Mesothelial cell of epicardium (in vitro differentiated cells): ENCODE measurements around the gene ZNRF3. TPM values are rescaled to one million over a fixed set of nuclear protein-coding genes. Genes with fewer than 3 reads are reported as not detected.

Experiments used
- DNase-seq, 2 experiments: peaks; one replicate each; pipeline ENCODE4 v3.0.0; 2021; ENCODE audit warnings: low spot score in 2 of 2; ENCODE audit not compliant: unreplicated experiment in 2 of 2
- H3K27ac Mint-ChIP-seq: 2 replicates; pipeline ENCODE4 v1.8.0; 2021; ENCODE audit warnings: mixed read lengths
- H3K27me3 Mint-ChIP-seq: 2 replicates; pipeline ENCODE4 v1.8.0; 2021; ENCODE audit warnings: low read depth, mixed read lengths
- H3K36me3 Mint-ChIP-seq: 2 replicates; pipeline ENCODE4 v1.8.0; 2021; ENCODE audit warnings: mixed read lengths
- H3K4me1 Mint-ChIP-seq: 2 replicates; pipeline ENCODE4 v1.8.0; 2021; ENCODE audit warnings: mixed read lengths
- H3K4me3 Mint-ChIP-seq: 2 replicates; pipeline ENCODE4 v1.8.0; 2021; ENCODE audit warnings: mild to moderate bottlenecking, moderate library complexity, mixed read lengths
- H3K9me3 Mint-ChIP-seq: 2 replicates; pipeline ENCODE4 v1.8.0; 2021; ENCODE audit warnings: mixed read lengths
- CTCF ChIP-seq: fragments of 200-600 bp; sonication (generic); IDR thresholded peaks from one replicate; pipeline ENCODE4 v1.5.0; 2021; ENCODE audit warnings: antibody characterized with exemption; ENCODE audit not compliant: unreplicated experiment
- total RNA-seq: library from RNA; stranded (reverse); gene quantifications from 3 replicates; pipeline ENCODE4 v1.2.1, GENCODE V29; 2021

The ZNRF3 gene
- total RNA-seq, 1 donor from 2014 or later = 37.3 TPM

- Mint-ChIP-seq H3K4me1 (peaks cover 73% of the 10 kb centered on the region), H3K27me3 (no peaks in the 10 kb centered on the region), H3K27ac (peak overlapping the region; percentile 90), H3K36me3 (no peaks in the 10 kb centered on the region), H3K4me3 (no peak overlapping the region), H3K9me3 (no peaks in the 10 kb centered on the region)
- no peak for TF ChIP-seq CTCF
- DNase-seq = no peak
These were observed 16.0 kb downstream of the ZNRF3 start for GRCh38 chr22:28899199-28899853.

GRCh38 chr22:28900379-28900925, 17.1 kb downstream of the ZNRF3 start:
- no peaks in the 10 kb centered on the region for H3K27me3 Mint-ChIP-seq
- no peak for DNase-seq
- H3K4me1 Mint-ChIP-seq = peaks cover 78% of the 10 kb centered on the region
- H3K27ac Mint-ChIP-seq = peak overlapping the region; percentile 78
- H3K36me3 Mint-ChIP-seq = no peaks in the 10 kb centered on the region
- no peaks in the 10 kb centered on the region for H3K9me3 Mint-ChIP-seq
- no peak overlapping the region for H3K4me3 Mint-ChIP-seq
- no peak for TF ChIP-seq CTCF

- Mint-ChIP-seq H3K4me1 (peaks cover 79% of the 10 kb centered on the region), H3K9me3 (no peaks in the 10 kb centered on the region), H3K27me3 (no peaks in the 10 kb centered on the region), H3K27ac (peak overlapping the region; percentile 97), H3K4me3 (no peak overlapping the region), H3K36me3 (no peaks in the 10 kb centered on the region)
- TF ChIP-seq CTCF = no peak
- DNase-seq = no peak
These were observed 19.1 kb downstream of the ZNRF3 start for GRCh38 chr22:28902490-28902889.

- no peaks in the 10 kb centered on the region for H3K36me3 Mint-ChIP-seq
- H3K9me3 Mint-ChIP-seq = no peaks in the 10 kb centered on the region
- no peak for DNase-seq
- H3K4me3 Mint-ChIP-seq = peak overlapping the region; percentile 25
- H3K27me3 Mint-ChIP-seq = no peaks in the 10 kb centered on the region
- peaks cover 79% of the 10 kb centered on the region for H3K4me1 Mint-ChIP-seq
- TF ChIP-seq CTCF = no peak
- peak overlapping the region; percentile 97 for H3K27ac Mint-ChIP-seq
These were observed 19.7 kb downstream of the ZNRF3 start for GRCh38 chr22:28903080-28903479.

- DNase-seq = no peak
- peak overlapping the region; percentile 25 for H3K4me3 Mint-ChIP-seq
- H3K36me3 Mint-ChIP-seq = no peaks in the 10 kb centered on the region
- no peak for TF ChIP-seq CTCF
- H3K9me3 Mint-ChIP-seq = no peaks in the 10 kb centered on the region
- peak overlapping the region; percentile 97 for H3K27ac Mint-ChIP-seq
- H3K27me3 Mint-ChIP-seq = no peaks in the 10 kb centered on the region
- H3K4me1 Mint-ChIP-seq = peaks cover 80% of the 10 kb centered on the region
These were observed 20.4 kb downstream of the ZNRF3 start for GRCh38 chr22:28903729-28904128.
